Adipose tissue (tissue), 3 donors: ENCODE measurements around the gene CPEB2. TPM values are rescaled to one million over a fixed set of nuclear protein-coding genes. Genes with fewer than 3 reads are reported as not detected.

Experiments
- H3K27ac ChIP-seq: one replicate; pipeline ENCODE4 v1.5.1; 2013; ENCODE audit warnings: low read depth, low read length
- WGBS, 3 donors: extraction: QIAGEN DNeasy Blood & Tissue Kit; methylation state at CpG; one replicate each; pipeline ENCODE4 v1.1.7; 2013; 5-methylcytosine and 5-hydroxymethylcytosine counted together
- polyA plus RNA-seq, 3 donors: library from polyadenylated mRNA; stranded (reverse); fragments of 200-250 nt; gene quantifications; one replicate each; pipeline ENCODE4 v1.2.3, GENCODE V29; 2013
- donor health status: healthy with polysubstance abuse.
- donor health status: Bipolar disorder and iron deficiency.
- donor health status: healthy.

Gene CPEB2
- polyA plus RNA-seq, 3 donors, result 2.4 to 8.1 (median 6.7) TPM

DNA sequence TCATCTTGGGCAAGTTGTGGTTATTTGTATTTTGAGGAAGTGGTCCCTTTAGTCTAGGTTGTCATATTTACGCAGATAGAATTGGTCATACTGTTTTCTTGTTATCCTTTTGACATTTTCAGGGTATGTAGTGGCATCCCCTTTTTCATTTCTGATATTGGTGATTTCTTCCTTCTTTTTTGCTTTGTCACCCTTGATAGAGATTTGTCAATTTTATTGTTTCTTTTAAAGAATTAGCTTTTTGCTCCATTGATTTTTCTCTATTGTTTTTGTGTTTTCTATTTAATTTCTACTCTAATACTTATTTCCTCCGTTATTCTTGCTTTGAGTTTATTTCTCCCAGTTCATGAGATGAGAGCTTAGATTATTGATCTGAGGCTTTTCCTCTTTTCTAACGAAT lies 87.7 kb downstream of the CPEB2 start:
- 89 to 96% (median 93%) methylated on average over 3 of the region's 3 CpGs for WGBS, 3 donors
- no peak overlapping the region for H3K27ac ChIP-seq

DNA sequence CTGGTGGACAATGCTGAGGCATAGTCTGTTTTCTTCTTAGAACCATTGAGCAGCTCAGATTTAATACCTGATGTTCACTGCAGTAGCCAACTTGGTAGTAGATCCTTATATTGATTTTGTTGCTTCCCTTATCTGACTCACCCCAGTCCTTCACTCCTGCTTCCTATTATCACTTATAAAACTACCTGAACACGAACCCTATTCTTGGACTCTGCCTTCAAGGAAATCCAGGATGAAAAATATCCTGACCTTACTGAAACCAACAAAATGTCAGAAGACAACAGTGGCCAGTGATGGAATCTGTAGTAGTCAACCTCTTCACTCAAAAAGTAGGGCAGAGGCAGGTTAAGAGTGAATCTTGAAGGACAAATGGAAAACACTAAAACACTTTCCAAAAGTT lies 98.1 kb downstream of the CPEB2 start:
- 60 to 67% (median 66%) methylated on average over 1 of the region's 1 CpG for WGBS, 3 donors

DNA sequence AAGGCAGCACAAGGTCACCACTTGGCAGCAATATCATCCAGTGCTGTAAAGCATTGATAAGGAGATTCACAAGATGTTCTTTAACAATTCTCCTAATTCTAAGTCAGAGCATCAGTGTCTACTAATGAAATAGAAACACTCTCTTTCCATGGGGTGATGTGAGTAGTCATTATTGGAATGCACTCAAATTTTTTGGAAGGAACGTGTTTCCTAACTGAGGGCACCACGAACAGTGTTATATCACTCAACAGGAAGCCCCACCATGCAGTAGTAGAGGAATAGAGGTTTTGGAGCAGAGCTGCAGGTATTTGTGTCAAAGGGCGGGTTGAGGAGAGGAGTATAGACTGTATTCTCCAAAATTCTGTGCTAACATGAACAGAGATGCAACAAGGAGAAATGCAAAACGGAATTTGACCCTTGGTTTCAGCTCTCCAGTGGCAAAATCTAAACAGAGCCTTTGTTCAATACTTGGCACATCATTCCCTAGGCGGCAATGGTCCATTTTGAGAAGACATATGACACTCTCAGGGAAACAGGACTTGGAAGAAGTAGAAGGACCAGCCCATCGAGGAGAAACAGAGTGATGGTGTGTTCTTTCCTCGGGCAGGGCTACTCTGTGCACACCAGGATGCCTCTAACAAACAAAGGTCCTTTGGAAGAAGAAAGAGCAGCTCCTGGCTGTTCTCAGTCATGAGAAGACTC lies 98.9 kb downstream of the CPEB2 start:
- no peak overlapping the region for H3K27ac ChIP-seq
- WGBS, 3 donors, result 69 to 76% (median 76%) methylated on average over 7 of the region's 7 CpGs

More for the DNA sequence above, 98.1 kb downstream of the CPEB2 start:
- H3K27ac ChIP-seq, result no peak overlapping the region

DNA sequence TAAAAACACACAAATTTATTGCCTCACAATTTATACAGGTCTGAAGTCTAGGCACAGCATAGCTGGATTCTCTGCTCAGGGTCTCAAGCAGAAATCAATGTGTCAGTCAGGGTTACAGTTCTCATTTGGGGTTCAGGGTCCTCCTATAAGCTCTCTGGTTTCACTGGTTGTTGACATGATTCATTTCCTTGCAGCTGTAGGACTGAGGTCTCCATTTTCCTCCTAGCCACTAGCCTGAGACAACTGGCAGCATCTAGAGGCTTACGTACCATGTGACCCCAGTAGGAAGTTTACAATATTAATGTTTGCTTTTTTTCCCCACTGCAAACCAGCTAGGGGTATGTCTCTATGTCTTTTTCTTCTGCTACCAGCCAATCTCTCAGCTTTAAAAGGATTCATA lies 102.5 kb downstream of the CPEB2 start:
- no peak overlapping the region for H3K27ac ChIP-seq
- 90 to 100% (median 100%) methylated on average over 1 of the region's 1 CpG for WGBS, 3 donors

DNA sequence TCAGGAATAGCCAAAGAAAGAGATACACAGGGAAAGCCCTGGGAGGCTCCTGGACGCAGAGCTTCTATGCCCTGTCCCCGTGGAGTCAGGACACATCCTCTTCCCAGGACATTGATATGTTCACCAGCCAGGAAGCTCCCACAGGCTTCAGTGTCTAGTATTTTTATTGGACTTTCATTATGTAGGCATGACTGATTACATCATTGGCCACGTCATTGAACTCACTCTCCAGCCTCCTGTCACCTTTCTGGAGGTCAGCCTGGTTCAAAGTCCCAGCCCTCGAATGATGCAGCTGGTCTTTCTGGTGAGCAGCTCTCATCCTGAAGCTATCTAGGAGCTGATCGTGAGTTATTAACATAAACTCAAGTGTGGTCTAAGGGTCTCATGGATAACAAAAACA lies 104.1 kb downstream of the CPEB2 start:
- H3K27ac ChIP-seq, result no peak overlapping the region
- WGBS, 3 donors, result 43 to 65% (median 54%) methylated on average over 5 of the region's 5 CpGs

- no peak overlapping the region for H3K27ac ChIP-seq
Observed at GRCh38 chr4:15109600-15109999, 107.3 kb downstream of the CPEB2 start.

- H3K27ac ChIP-seq, result no peak overlapping the region
Observed at GRCh38 chr4:15110120-15110571, 107.9 kb downstream of the CPEB2 start.

DNA sequence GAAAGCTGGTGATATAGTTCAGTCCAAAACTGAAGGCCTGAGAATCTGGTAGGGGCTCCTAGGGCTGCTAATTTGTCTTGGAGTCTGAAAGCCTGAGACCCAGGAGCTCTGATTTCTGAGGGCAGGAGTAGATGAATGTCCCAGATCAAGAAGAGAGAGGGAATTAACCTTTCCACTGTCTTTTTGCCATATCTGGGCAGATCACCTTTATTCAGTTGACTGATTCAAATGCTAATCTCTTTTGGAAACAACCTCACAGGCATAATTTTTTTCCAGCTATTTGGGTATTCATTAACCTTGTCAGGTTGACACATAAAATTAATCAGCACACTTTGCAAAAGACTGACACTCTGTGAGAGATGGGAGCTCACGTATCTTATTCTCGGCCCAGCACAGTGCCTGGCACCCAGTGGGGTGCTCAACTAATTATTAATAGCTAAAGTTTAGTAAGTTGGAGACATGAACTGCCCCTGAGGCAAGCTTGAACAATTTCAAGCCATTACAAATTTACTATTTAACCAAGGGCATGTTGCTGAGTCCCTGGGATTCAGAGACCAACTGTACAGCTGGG lies 114.3 kb downstream of the CPEB2 start:
- H3K27ac ChIP-seq, result no peak overlapping the region
- 34 to 90% (median 86%) methylated on average over 2 of the region's 2 CpGs for WGBS, 3 donors

DNA sequence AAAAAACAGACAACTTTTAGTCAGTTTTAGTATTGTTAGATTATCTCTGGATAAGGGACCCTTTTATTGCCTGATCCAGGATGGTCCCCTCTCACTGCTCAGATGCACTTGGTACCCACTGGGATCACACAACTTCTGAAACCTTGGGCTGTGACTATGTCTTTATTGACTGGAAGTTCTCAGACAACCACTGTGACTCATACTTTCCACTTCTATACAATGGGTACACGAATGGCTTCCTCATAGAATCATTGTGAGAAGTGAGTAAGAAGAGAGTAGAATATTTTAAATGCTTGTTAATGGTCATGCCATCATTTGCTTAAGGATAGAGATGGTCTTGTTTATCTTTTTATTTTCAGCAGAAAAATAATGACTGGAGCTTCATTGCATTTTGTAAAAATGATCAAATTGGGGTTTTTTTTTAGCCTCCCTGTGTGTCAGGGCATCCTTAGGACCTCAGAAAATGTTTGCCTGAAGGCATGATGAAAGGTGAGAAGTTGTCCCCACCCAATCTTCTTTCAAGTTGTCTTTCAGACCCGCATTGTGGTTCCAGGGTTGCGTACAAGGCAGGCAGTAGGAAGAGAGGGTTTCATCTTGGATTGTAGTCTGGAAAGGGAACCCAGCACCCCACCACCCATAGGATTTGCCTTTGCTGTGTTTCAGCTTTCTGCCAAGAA lies 115.1 kb downstream of the CPEB2 start:
- H3K27ac ChIP-seq, result no peak overlapping the region
- 80 to 87% (median 82%) methylated on average over 3 of the region's 3 CpGs for WGBS, 3 donors

- no peak overlapping the region for H3K27ac ChIP-seq
- 26 to 49% (median 41%) methylated on average over 4 of the region's 4 CpGs for WGBS, 3 donors
Observed at GRCh38 chr4:15118292-15118691, 116.0 kb downstream of the CPEB2 start.
